Right kidney (tissue), 9 donors: Measurements from ENCODE around the gene HRK.

ENCODE experiments used
- DNase-seq: peaks from one replicate; pipeline ENCODE4 v3.0.0-alpha.2; 2016
- long read RNA-seq, 8 donors: transcript quantifications; one replicate each; lab custom pipeline, GENCODE V29; 2026

The HRK gene
- long read RNA-seq, donor 1, full-length matches to known transcripts: 1 of 1 reads
- long read RNA-seq, donor 1, partial matches to known transcripts: 0 of 1 reads
- long read RNA-seq, donor 1, other reads (novel, unspliced or antisense): 0 of 1 reads
- long read RNA-seq, donor 2: 0 reads
- long read RNA-seq, donor 3: 0 reads
- long read RNA-seq, donor 4: 0 reads
- long read RNA-seq, donor 5: 0 reads
- long read RNA-seq, donor 6: 0 reads
- long read RNA-seq, donor 7, full-length matches to known transcripts: 2 of 2 reads
- long read RNA-seq, donor 7, partial matches to known transcripts: 0 of 2 reads
- long read RNA-seq, donor 7, other reads (novel, unspliced or antisense): 0 of 2 reads
- long read RNA-seq, donor 8, partial matches to known transcripts: 0 of 1 reads
- long read RNA-seq, donor 8, other reads (novel, unspliced or antisense): 0 of 1 reads

DNA sequence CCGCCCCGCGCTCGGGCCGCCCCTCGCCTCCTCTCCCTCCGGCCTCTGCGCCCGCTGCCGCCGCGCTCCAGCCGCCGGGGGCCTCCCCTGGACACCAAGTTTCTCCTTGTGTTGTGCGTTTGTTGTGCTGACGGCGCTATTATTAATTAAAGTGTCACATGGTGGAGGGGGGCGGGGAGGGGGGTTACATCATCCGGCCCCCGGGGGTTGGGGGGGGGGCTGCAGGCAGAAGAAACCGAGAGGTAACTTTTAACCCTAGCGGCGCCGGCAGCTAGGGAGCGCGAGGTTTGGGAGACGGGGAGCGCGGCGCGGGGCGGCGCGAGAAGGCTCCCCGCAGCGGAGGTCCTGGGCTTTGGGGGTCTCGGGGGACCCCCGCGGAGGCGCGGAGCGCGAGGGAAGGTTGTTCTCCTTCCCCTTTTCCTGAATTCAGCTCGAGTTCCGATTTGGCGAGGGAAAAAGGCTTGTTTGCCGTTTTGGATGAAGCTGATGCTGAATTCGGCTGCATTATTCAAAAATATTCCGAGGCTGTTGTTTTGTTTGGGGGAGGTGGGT lies at the start of gene HRK:
HRK (minus strand) TSS at position 117 of the 552 bp plus-strand sequence. CDS start 134 bp downstream, outside the sequence.
- peak; percentile 64 for DNase-seq

- DNase-seq: no peak
These were observed 48.6 kb upstream of the HRK start for GRCh38 chr12:116929885-116930284.

- DNase-seq: no peak
These were observed 47.3 kb upstream of the HRK start for GRCh38 chr12:116928504-116928903.

DNA sequence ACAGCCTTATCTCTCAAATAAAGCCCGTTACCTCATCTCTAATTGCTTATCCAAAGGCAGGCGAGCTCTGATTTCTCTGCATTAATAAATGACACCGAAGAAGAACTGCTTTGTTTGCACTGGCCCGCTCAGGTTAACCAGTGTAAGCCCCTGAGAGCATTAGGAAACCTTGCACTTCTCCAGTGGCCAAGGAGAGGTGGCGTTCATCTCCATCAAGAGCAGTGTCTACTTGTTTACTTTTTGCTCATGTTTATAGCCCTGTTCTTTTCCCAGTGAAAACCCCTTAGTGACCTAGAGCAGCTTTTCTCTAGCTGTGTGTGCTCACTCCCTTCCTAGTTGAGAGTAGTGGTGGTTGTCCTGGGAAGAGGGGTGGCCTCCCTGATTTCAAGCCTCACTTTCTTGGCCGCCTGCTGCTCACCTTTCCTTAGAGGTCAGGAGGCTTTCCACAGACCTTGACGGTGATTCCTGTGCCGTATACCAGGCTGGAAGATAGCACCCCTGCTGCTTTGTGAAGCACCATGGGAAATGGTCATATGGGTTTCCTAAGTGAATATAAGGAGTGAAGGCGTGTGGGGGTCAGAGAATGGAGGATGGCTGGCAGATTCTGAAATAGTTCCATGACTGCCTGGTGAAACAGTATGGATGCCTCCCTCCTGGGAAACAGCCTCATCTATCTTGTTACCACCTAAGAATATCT lies 46.2 kb upstream of the HRK start:
- no peak for DNase-seq

DNA sequence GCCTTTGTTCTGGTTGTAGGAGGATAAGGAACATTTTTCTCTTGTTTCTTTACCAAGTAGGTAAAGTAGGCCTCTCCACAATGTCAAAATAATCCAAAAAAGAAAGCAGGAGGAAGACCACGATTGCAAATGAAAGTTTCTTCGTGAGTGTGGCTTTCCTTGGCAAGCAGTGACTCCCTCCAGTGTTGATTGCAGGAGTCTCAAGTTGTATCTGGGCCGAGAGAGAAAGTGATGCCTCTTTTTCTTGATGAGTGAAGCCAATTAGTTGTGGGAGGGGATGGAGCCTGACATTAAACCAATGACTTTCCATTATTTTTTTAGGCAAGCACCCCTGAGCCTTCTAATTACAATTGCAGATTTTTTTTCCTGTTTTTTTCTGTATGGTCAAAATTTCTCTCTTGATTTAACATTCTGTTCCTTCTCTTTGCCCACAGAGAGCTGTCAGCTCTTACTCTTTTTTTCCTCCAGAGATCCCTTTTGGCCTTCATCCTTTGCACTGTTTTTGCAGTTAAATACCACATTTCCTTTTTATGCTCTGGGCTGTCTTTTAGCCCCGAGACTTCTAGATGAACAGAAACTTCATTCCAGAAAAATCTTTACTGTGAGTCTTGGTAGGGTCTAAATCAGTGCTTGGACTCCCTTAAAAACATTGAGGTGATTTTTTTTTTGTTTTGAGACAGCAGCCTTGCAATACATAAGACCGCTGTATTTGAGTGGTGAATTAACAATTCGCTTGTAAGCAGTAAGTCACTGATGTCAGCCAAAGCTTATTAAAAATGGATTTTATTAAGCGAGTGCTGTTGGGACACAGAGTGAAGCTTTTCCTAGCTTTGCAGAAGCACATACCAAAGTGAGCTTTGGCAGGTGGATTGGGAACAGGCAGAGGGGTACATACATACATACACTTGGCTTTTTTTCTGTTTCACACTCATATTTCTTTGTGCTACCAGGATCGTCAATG lies 45.3 kb upstream of the HRK start:
- DNase-seq: no peak

DNA sequence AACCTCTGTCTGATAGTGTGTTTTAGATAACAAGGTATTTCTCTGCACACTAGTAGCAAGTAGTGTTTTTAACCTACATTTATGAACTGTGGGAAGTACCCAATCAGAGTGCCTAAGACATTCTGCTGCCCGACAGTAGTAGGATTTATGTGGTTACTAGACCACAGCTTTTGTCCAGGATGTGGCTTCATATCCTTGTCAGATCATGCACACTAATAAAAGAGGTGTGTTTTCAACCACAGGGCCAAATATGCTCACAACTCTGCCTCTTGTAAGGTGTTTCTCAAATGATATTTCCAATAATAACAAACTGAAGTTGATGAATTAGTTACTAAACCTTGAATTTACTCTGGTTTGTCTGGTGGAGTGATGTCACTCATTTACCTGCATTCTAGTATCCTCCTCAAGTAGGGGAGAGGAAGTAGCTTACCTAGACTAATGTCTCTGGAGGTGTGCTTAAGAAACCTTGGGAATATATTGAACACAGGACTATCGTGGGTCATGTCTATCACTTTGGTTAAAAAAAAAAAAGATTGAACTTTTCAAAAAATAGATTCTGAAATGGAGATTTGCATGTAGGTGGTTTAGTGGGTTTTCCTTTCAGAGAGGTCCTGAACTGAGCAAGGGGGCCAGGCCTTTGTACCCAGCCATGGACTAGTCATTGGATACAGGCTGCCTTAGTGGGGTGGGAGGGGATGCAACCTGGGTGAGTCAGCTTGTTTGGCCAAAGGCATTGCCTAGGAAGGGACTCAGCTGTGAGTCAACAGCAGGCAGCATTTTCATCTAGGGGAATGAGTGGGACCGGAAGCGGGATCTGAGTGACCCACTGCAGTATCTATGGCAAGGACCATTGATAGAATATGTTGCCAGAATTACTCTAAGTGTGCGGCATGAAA lies 43.6 kb upstream of the HRK start:
- no peak for DNase-seq

DNA sequence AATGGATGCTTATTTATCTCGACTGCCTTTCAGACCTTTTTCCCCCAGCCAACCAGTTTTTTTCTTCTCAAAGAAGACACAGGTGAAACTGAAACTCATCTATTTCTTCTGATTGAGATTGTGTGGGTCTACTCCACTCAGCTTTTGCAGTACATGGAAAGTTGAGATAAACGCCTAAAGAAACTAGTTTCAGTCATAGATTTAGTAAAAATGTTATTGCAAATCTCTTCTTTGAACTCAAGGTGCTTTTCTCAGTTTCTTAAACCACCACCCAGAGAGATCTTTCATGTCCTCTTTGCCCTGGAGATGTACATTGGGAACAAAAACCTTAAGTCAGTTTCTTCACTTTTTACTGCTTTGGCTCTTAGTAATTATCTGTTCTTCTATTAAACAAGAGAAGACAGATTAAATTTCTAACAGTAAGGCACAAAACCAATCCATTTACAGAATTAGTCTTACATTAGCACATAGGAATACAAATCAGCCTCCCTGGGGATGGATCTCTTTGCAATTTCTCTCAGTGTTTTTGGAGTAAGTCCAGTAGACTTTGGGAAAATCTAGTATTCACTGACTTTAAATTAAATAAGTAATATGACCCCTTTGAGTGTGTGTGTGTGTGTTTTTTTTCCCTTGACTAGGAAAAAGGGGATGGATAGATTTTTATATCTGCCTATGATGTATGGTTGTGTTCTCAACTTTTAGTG lies 41.1 kb upstream of the HRK start:
- DNase-seq: no peak

DNA sequence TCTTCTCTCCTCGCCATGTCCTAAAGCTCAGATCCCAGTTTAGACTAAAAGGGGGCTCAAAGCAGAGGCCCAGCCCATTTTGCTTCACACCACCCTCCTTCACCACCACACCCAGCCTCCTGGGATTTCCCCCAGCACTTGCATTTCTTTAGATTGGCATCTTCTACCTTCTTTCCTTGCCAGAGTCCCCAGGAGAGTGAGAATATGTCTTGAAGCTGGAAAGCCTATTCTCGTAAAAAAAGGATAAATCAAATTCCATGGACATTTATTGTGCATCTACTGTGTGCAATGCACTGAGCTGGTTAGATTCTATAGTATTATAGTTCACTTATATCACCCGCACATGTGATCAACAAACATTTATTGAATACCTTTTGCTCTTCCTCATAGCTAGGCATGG lies 39.7 kb upstream of the HRK start:
- no peak for DNase-seq

GRCh38 chr12:116919706-116920485 lies 38.7 kb upstream of the HRK start:
- no peak for DNase-seq

DNA sequence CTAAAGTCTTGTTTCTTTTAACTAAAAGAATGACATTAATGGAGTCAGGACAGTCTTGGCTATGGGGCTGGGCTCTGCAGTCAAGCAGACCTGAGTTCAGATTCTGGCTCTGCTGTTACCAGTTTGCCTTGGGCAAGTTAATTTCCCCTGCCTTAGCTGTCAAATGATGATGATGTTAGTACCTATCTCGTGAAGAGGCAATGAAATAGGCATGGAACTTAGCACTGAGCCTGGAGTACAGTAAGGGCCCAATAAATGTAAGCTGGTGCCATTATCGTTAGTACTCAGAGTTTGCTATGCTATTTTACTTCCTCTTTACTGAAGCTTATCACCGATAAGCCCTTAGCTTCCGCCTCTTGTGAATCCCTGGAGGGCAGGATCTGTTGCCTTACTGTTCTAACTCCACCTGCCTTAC lies 38.0 kb upstream of the HRK start:
- DNase-seq: no peak

GRCh38 chr12:116918464-116918863 lies 37.2 kb upstream of the HRK start:
- no peak for DNase-seq

DNA sequence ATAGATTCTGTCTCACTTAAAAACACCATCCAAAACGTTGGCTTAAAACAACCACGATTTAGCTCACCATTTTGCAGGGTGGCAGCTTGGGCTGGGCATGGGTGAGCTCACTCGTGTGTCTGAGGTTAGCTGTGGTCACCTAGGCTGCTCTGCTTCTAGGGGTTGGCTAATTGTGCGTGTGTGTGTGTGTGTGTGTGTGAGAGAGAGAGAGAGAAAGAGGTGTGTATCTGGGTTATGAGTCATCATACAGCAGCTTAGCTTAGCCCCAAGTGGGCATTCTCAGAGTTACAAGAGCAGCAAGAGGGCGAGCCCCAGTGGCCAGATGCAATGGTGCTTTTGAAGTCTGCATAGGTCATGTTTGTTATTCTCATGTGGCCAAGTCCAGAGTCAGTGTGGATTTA lies 35.5 kb upstream of the HRK start:
- no peak for DNase-seq

GRCh38 chr12:116916122-116916521 lies 34.9 kb upstream of the HRK start:
- no peak for DNase-seq

- no peak for DNase-seq
These were observed 34.1 kb upstream of the HRK start for GRCh38 chr12:116915326-116915725.

GRCh38 chr12:116910645-116911451 lies 29.6 kb upstream of the HRK start, which contains the start of gene FBXW8:
TSS of gene FBXW8 (plus strand) at chr12:116910950. CDS start at chr12:116911038, 88 bp downstream.
- DNase-seq: peak; percentile 86

- no peak for DNase-seq
These were observed 29.0 kb upstream of the HRK start for GRCh38 chr12:116910280-116910644.

- DNase-seq: no peak
These were observed 25.0 kb upstream of the HRK start for GRCh38 chr12:116906285-116906684.

DNA sequence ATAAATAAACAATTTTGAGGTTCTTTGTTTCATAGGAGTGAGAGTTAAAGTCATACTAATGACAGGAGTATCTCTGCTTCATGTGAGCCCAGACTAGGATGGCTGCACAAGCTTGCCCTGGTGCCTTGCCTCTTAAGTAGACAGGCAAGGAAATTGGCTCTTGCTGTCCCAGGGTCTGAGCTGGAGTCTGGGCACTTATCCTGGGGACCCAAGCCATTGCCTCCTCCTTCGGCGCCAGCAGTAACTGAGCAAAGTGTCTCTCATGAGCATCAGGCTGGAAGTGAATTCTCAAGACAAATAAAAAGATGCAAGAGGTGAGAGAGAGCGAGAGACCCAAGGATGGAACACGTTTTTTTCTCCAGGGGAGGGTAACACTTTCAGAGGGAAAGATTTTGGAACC lies 22.6 kb upstream of the HRK start:
- no peak for DNase-seq

DNA sequence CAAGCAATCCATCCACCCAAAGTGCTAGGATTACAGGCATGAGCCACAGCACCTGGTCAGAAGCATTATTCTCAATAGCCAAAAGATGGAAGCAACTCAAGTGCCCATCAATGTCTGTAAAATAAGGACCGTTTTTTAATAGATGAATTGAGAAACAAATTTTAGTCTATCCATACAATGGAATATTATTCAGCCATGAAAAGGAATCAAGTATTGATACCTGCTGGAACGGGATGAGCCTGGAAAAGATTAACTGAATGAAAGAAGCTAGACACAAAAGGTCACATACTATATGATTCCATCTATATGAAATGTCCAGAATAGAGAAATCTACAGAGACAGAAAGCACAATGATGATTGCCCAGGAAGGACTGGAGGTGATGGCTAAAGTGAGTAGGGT lies 20.4 kb upstream of the HRK start:
- DNase-seq: no peak
